Measurements from ENCODE around the gene SGPL1. TPM values are rescaled to one million over a fixed set of nuclear protein-coding genes. Genes with fewer than 3 reads are reported as not detected.

Gene SGPL1
- polyA plus RNA-seq, 1 donor from 2014 or later: 33.4 TPM

DNA sequence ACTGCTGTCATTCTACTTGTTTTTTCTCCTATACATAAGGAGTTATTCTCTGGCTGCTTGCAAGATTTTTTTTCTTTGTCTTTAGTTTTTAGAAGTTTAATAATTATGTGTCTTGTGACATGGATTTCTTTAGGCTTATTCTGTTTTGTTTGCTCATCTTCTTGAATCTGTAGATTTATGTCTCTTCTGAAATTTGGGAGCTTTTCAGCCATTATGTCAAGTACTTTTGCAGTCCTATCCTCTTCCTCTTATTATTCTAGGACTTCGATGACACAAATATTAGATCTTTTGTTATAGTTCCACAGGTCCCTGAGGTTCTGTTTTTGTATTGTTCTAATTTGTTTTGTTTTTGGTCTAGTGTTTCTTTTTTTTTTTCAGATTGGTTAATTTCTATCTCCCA lies 13.9 kb upstream of the SGPL1 start:
- H3K9me2 ChIP-seq (ENCODE audit: insufficient read depth, low read length): no peaks in the 10 kb centered on the region
- TF ChIP-seq RAD21 (conservative IDR thresholded peaks at IDR 0.05): no peak
- TF ChIP-seq POLR2AphosphoS5 (IDR thresholded peaks at IDR 0.05): no peak
- no peak for TF ChIP-seq EZH2 (IDR thresholded peaks at IDR 0.05; ENCODE audit: borderline replicate concordance, insufficient read depth, low read length, poor library complexity, severe bottlenecking)
- TF ChIP-seq, protein P1, sequence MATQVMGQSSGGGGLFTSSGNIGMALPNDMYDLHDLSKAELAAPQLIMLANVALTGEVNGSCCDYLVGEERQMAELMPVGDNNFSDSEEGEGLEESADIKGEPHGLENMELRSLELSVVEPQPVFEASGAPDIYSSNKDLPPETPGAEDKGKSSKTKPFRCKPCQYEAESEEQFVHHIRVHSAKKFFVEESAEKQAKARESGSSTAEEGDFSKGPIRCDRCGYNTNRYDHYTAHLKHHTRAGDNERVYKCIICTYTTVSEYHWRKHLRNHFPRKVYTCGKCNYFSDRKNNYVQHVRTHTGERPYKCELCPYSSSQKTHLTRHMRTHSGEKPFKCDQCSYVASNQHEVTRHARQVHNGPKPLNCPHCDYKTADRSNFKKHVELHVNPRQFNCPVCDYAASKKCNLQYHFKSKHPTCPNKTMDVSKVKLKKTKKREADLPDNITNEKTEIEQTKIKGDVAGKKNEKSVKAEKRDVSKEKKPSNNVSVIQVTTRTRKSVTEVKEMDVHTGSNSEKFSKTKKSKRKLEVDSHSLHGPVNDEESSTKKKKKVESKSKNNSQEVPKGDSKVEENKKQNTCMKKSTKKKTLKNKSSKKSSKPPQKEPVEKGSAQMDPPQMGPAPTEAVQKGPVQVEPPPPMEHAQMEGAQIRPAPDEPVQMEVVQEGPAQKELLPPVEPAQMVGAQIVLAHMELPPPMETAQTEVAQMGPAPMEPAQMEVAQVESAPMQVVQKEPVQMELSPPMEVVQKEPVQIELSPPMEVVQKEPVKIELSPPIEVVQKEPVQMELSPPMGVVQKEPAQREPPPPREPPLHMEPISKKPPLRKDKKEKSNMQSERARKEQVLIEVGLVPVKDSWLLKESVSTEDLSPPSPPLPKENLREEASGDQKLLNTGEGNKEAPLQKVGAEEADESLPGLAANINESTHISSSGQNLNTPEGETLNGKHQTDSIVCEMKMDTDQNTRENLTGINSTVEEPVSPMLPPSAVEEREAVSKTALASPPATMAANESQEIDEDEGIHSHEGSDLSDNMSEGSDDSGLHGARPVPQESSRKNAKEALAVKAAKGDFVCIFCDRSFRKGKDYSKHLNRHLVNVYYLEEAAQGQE (IDR thresholded peaks at IDR 0.05; ENCODE audit: borderline replicate concordance): no peak
- no peak for TF ChIP-seq TAF1 (IDR thresholded peaks at IDR 0.05; ENCODE audit: low read depth)
- no peak for TF ChIP-seq EP300 (conservative IDR thresholded peaks at IDR 0.05; ENCODE audit: poor library complexity, severe bottlenecking)
- TF ChIP-seq CTCF (IDR thresholded peaks at IDR 0.05; ENCODE audit: poor library complexity, severe bottlenecking): no peak
- no peak for TF ChIP-seq SMC3 (conservative IDR thresholded peaks at IDR 0.05; ENCODE audit: poor library complexity)
- TF ChIP-seq MXI1 (conservative IDR thresholded peaks at IDR 0.05; ENCODE audit: poor library complexity, severe bottlenecking): no peak
- H3K4me3 ChIP-seq (ENCODE audit: low read length): no peak overlapping the region
- no peak overlapping the region for H3K27ac ChIP-seq (ENCODE audit: low read length)
- H3K27me3 ChIP-seq (ENCODE audit: insufficient read depth, low read depth, low read length): no peaks in the 10 kb centered on the region
- H3K4me2 ChIP-seq (ENCODE audit: low read length): no peak overlapping the region
- no peak overlapping the region for H2AFZ ChIP-seq (ENCODE audit: low read depth, low read length)
- H3K79me2 ChIP-seq (replicated peaks; ENCODE audit: insufficient read depth, low read length): no peaks in the 10 kb centered on the region
- H4K20me1 ChIP-seq (ENCODE audit: insufficient read depth): no peaks in the 10 kb centered on the region
- H3F3A ChIP-seq (ENCODE audit: insufficient read depth, low read length, poor library complexity, severe bottlenecking): no peaks in the 10 kb centered on the region
- no peaks in the 10 kb centered on the region for H3K9me3 ChIP-seq (ENCODE audit: low read length)
- no peaks in the 10 kb centered on the region for H3K36me3 ChIP-seq (ENCODE audit: insufficient read depth, low read length)
- no peak overlapping the region for H3K9ac ChIP-seq (ENCODE audit: low read length)

DNA sequence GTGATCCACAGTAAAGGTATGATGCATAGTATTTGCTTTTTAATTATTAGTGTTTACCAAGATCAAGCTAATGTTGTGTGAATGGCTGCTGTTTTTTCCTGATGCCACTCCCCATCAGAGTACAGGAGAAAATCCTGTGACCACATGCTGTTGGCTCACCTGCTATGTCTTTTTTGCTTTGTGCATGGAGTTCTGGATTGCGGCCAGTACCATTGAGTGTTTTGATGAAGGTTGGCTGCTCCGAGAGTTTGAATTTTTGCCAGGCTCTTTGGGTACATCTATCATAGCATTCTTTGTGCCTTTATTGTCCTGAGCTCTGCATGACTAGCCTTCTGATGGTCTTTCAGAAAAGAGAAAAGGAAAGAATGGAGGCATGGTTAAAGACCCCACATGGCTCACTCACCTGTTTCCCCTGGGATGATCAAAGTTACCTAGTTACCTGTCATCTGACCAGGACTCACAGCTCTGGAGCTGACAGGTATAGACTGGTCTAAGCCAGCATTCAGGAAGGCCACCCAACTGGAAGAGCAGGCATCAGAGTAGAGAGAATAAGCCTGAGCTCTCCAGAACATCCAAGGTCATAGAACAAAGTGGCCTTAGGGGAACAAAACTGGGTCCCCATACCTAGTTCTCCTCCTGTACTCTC lies 11.8 kb upstream of the SGPL1 start:
- no peak overlapping the region for H3K9ac ChIP-seq (ENCODE audit: low read length)

More for the DNA sequence above, 11.8 kb upstream of the SGPL1 start:
- Histone ChIP-seq H3K27ac (ENCODE audit: low read length) (no peak overlapping the region), H3K27me3 (ENCODE audit: insufficient read depth, low read depth, low read length) (no peaks in the 10 kb centered on the region), H3K4me2 (ENCODE audit: low read length) (no peak overlapping the region), H3F3A (ENCODE audit: insufficient read depth, low read length, poor library complexity, severe bottlenecking) (no peaks in the 10 kb centered on the region), H3K79me2 (replicated peaks; ENCODE audit: insufficient read depth, low read length) (no peaks in the 10 kb centered on the region), H3K9me2 (ENCODE audit: insufficient read depth, low read length) (no peaks in the 10 kb centered on the region), H3K9me3 (ENCODE audit: low read length) (no peaks in the 10 kb centered on the region), H3K4me3 (ENCODE audit: low read length) (no peak overlapping the region), H3K36me3 (ENCODE audit: insufficient read depth, low read length) (no peaks in the 10 kb centered on the region), H4K20me1 (ENCODE audit: insufficient read depth) (no peaks in the 10 kb centered on the region), H2AFZ (ENCODE audit: low read depth, low read length) (no peak overlapping the region)
- no peak for TF ChIP-seq MXI1 (conservative IDR thresholded peaks at IDR 0.05; ENCODE audit: poor library complexity, severe bottlenecking)
- no peak for TF ChIP-seq SMC3 (conservative IDR thresholded peaks at IDR 0.05; ENCODE audit: poor library complexity)
- no peak for TF ChIP-seq POLR2AphosphoS5 (IDR thresholded peaks at IDR 0.05)
- no peak for TF ChIP-seq EZH2 (IDR thresholded peaks at IDR 0.05; ENCODE audit: borderline replicate concordance, insufficient read depth, low read length, poor library complexity, severe bottlenecking)
- no peak for TF ChIP-seq CTCF (IDR thresholded peaks at IDR 0.05; ENCODE audit: poor library complexity, severe bottlenecking)

Measured in neural cell (in vitro differentiated cells).